Right cardiac atrium (tissue), 5 donors: Measurements from ENCODE around the gene SMIM32. TPM values are rescaled to one million over a fixed set of nuclear protein-coding genes. Genes with fewer than 3 reads are reported as not detected.

Experiments used
- ATAC-seq, 2 donors: fragments of 200-7000 bp; cut with Tn5 transposase; one replicate each; pipeline versions ENCODE4 v1.8.0 to v1.9.1; 2020; ENCODE audit warnings: moderate library complexity in 2 of 2, mild to moderate bottlenecking in 1 of 2
- DNase-seq, 3 donors: peaks; one replicate each; pipeline ENCODE4 v3.0.0-alpha.2; 2020
- H3K27ac ChIP-seq: one replicate; pipeline ENCODE4 v1.5.1; 2013; ENCODE audit warnings: mild to moderate bottlenecking, low read length, control low read depth, moderate library complexity
- H3K27me3 ChIP-seq: one replicate; pipeline ENCODE4 v1.6.1; 2013; ENCODE audit not compliant: control insufficient read depth, insufficient read depth
- H3K4me1 ChIP-seq: one replicate; pipeline ENCODE4 v1.6.1; 2013; ENCODE audit warnings: low read length; ENCODE audit not compliant: control insufficient read depth, insufficient read depth
- H3K4me3 ChIP-seq: one replicate; pipeline ENCODE4 v1.5.1; 2013; ENCODE audit warnings: low read length, control low read depth
- H3K9me3 ChIP-seq: one replicate; pipeline ENCODE4 v1.6.1; 2013; ENCODE audit warnings: low read length; ENCODE audit not compliant: control insufficient read depth
- WGBS: extraction: QIAGEN DNeasy Blood & Tissue Kit; methylation state at CpG from one replicate; pipeline ENCODE4 v1.1.7; 2013; 5-methylcytosine and 5-hydroxymethylcytosine counted together
- intact Hi-C, 4 donors: fragments of 100-400 bp; cut with DNase I; formaldehyde crosslinking; loops; one replicate each; pipeline versions ENCODE4 v1.11.0 to v1.14.0; 2022 to 2023
- polyA plus RNA-seq: library from polyadenylated mRNA; stranded (reverse); fragments of 200-250 nt; gene quantifications from one replicate; pipeline ENCODE4 v1.2.3, GENCODE V29; 2013
- total RNA-seq, 4 donors: library from RNA; stranded (reverse); fragmentation: NEBNext Ultra II Directional; extraction: Animal tissue kit (Norgen Biotek cat#: 25700); gene quantifications; one replicate each; pipeline ENCODE4 v1.2.1, GENCODE V29; 2021
- donor health status: healthy with polysubstance abuse.
- donor health status: DM: no; HTN: yes; CAD: no.
- donor health status: DM: no; HTN: no; CAD: no.
- donor health status: DM: no; HTN: yes; CAD: no; lungs with severe emphysema.
- donor health status: DM: yes; HTN: yes; CAD: no.

SMIM32 gene
- total and polyA plus RNA-seq, 5 donors: not detected

DNA sequence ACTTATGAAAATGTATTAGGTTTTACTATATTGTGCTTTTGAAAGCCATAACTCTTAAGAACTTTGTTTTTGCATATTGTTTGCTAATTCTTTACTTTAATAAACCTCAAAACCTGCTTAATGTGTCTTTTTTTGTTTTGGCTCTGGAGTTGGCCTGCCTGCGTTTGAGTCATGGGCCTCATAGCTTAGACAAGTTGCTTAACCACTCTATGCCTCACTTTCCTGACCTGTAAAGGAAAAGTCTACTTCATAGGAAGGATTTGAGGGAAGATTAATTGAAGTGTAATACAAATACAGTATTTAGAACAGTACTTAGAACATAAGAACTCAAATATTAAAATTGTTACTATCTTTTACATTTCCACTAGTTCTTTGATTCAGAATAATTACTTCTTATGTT is 10.3 kb downstream of the SMIM32 start:
- Histone ChIP-seq H3K4me1 (no peaks in the 10 kb centered on the region), H3K4me3 (no peak overlapping the region), H3K9me3 (no peaks in the 10 kb centered on the region), H3K27me3 (no peaks in the 10 kb centered on the region), H3K27ac (no peak overlapping the region)
- no peak for ATAC-seq
- intact Hi-C loops: no loop called here
- DNase-seq: no peak
- 85% methylated on average over 1 of the region's 1 CpG for WGBS

DNA sequence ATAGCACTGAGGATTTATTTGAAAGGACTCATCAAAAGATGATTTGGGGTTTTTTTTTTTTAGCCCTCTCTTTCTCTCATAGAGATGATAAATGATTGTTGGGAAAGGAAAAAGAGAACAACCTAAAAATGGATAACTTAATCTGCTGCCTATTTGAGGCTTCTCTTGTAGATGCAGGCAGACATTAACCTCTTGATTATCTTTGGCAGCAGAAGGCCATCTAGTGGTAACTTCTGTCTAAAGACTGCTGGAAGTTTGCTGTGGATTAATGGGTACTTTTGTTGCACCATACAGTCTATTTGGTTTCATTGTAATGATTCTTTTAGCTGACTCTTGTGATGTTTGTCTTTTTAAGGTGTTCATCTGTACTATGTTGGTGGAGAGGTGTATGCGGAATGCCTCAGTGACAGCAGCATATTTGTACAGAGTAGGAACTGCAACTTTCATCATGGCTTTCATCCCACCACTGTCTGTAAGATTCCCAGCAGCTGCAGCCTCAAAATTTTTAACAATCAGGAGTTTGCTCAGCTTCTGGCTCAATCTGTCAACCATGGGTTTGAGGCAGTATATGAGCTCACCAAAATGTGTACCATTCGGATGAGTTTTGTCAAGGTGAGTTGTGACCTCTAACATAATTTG is 18.8 kb downstream of the SMIM32 start:
- 95% methylated on average over 2 of the region's 2 CpGs for WGBS
- Histone ChIP-seq H3K4me1 (no peaks in the 10 kb centered on the region), H3K4me3 (no peak overlapping the region), H3K27ac (no peak overlapping the region), H3K27me3 (no peaks in the 10 kb centered on the region), H3K9me3 (no peaks in the 10 kb centered on the region)
- intact Hi-C loops: loop anchor here in 2 of 4 donors (5.0 to 10.0 kb wide), 4 partner anchors 89 to 232 kb away; no protein-coding TSS in a partner anchor
- ATAC-seq: peak in 1 of 2 donors; percentile 62
- no peak for DNase-seq

DNA sequence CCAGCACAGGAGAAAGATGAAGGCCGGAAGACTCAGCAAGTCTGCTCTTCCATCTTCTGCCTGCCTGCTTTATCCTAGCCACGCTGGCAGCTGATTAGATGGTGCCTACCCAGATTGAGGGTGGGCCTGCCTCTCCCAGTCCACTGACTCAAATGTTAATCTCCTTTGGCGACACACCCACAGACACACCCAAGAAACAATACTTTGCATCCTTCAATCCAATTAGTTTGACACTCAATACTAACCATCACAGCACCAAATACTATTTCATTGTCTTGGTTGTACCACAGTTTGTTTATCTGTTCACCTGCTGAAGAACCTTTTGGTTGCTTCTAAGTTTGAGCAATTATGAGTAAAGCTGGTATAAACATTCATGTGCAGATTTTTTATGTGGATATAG is 23.7 kb downstream of the SMIM32 start:
- no peaks in the 10 kb centered on the region for H3K27me3 ChIP-seq
- H3K4me3 ChIP-seq: no peak overlapping the region
- WGBS: 97% methylated on average over 3 of the region's 3 CpGs
- no peak for DNase-seq
- intact Hi-C loops: no loop called here
- no peaks in the 10 kb centered on the region for H3K9me3 ChIP-seq
- no peak overlapping the region for H3K27ac ChIP-seq
- H3K4me1 ChIP-seq: no peaks in the 10 kb centered on the region
- no peak for ATAC-seq

DNA sequence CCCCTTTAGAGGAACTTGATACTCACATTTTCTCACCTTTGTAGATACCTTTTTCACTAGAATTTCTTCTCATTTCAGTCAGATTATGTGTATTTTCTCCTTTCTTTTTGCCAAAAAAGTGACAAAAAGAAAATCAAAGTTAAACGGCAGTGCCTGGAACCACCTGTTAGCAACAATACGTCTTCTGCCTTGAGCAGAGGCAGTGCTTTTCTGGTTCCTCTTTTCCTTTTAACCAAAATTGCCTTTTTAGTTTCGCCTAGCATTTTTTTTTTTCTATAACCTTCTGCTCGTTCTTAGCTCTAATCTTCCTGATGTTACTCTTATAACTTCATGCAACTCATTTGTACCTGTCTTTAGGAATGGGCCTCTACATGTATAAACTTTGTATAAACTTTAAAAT is 26.1 kb downstream of the SMIM32 start:
- ATAC-seq: no peak
- DNase-seq: no peak
- WGBS: 79% methylated on average over 4 of the region's 4 CpGs
- intact Hi-C loops: no loop called here
- Histone ChIP-seq H3K27me3 (no peaks in the 10 kb centered on the region), H3K4me1 (no peaks in the 10 kb centered on the region), H3K9me3 (no peaks in the 10 kb centered on the region), H3K4me3 (no peak overlapping the region), H3K27ac (no peak overlapping the region)

DNA sequence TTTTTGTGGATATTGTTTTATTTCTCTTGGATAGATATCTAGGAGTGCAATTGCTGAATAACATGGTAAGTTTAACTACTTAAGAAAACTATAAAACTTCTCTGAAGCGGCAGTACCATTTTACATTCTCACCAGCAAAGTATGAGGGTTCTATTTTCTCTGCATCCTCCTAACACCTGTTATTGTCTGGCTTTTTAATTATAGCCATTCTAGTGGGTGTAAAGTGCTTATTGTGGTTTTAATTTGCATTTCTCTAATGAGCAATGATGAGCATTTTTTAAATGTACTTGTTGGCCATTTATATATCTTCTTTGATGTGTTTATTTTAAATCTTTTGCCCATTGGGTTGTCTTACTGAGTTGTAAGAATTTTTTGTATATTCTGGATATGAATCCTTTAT is 28.7 kb downstream of the SMIM32 start:
- H3K9me3 ChIP-seq: no peaks in the 10 kb centered on the region
- peaks cover 1% of the 10 kb centered on the region for H3K4me1 ChIP-seq
- intact Hi-C loops: no loop called here
- DNase-seq (no peak), ATAC-seq (no peak)
- no peaks in the 10 kb centered on the region for H3K27me3 ChIP-seq
- H3K4me3 ChIP-seq: no peak overlapping the region
- H3K27ac ChIP-seq: no peak overlapping the region
- WGBS: 96% methylated on average over 1 of the region's 1 CpG

DNA sequence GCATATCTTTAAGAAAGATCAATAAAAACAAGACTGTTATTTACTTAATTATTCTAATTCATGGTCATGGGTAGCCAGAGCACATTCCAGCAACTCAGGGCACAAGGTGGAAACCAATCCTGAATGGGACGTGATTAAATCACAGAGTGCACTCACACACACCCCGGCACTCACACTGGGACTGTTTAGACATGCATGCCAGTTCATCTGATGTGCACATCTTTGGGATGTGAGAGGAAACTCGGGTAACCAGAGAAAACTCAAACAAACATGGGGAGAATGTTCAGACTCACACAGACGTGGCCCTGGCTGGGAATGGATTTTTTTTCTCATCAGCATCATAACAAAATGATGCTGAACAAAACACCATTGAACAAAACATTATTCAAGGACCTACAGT is 31.0 kb downstream of the SMIM32 start:
- WGBS: 59% methylated on average over 4 of the region's 4 CpGs
- Histone ChIP-seq H3K9me3 (no peaks in the 10 kb centered on the region), H3K27me3 (no peaks in the 10 kb centered on the region), H3K4me3 (no peak overlapping the region), H3K27ac (no peak overlapping the region), H3K4me1 (peaks cover 4% of the 10 kb centered on the region)
- intact Hi-C loops: no loop called here
- DNase-seq (no peak), ATAC-seq (no peak)

DNA sequence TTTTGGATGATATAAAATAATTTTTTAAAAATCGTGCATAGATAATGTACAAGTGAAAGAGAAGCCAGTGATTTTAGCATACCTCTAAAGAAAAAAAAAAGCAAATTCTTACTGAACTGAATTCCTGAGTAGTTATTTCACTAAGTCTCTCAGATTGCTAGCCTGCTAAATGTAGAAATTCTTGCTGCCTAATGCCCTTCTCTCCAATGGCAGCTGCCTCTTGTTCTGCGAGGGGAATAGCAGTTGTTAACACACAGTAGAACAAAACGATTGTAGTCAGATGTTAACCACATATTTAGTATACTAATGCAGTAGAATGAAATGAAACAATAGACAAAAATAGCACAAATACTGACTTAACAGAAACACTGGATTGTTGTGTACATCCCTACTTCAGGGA is 33.5 kb downstream of the SMIM32 start:
- Histone ChIP-seq H3K4me1 (peaks cover 6% of the 10 kb centered on the region), H3K27me3 (no peaks in the 10 kb centered on the region), H3K4me3 (no peak overlapping the region), H3K27ac (no peak overlapping the region), H3K9me3 (no peaks in the 10 kb centered on the region)
- 44% methylated on average over 3 of the region's 3 CpGs for WGBS
- intact Hi-C loops: no loop called here
- ATAC-seq: no peak
- DNase-seq: no peak

DNA sequence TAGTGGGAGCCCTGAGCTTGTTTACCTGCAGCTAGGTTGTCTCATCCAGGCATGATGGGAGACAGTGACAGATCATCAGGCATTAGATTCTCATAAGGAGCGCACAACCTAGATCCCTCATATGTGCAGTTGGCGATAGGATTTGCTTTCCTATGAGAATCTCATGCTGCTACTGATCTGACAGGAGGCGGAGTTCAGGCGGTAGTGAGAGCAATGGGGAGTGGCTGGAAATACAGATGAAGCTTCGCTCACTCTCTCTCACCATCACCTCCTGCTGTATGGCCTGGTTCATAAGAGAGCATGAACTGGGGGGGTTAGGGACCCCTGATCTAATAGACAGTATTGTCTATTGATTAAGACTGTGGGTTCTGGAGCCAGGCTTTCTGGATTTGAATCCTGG is 35.4 kb downstream of the SMIM32 start:
- DNase-seq (no peak), ATAC-seq (no peak)
- Histone ChIP-seq H3K9me3 (no peaks in the 10 kb centered on the region), H3K4me3 (no peak overlapping the region), H3K27me3 (no peaks in the 10 kb centered on the region), H3K4me1 (peaks cover 6% of the 10 kb centered on the region), H3K27ac (no peak overlapping the region)
- intact Hi-C loops: no loop called here
- 97% methylated on average over 5 of the region's 5 CpGs for WGBS

DNA sequence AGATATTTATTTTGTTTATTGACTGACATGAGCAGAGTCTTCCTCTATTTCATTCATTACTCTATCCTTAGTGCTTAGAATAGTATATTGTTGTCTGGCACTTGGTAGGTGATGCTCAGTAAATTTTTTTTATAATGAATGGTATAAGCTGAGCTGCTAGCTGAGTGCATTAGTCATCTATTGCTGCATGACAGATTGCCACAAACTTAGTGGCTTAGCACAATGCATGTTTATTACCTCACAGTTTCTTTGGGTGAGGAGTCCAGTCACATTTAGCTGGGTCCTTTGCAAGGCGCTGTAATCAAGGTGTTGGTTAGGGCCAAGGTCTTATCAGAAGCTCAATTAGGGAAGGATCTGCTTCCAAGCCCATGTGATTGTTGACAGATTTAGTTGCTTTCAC is 37.2 kb downstream of the SMIM32 start:
- Histone ChIP-seq H3K27ac (no peak overlapping the region), H3K27me3 (no peaks in the 10 kb centered on the region), H3K9me3 (no peaks in the 10 kb centered on the region), H3K4me3 (no peak overlapping the region), H3K4me1 (peaks cover 6% of the 10 kb centered on the region)
- 89% methylated on average over 1 of the region's 1 CpG for WGBS
- DNase-seq: no peak
- intact Hi-C loops: no loop called here
- ATAC-seq: no peak

DNA sequence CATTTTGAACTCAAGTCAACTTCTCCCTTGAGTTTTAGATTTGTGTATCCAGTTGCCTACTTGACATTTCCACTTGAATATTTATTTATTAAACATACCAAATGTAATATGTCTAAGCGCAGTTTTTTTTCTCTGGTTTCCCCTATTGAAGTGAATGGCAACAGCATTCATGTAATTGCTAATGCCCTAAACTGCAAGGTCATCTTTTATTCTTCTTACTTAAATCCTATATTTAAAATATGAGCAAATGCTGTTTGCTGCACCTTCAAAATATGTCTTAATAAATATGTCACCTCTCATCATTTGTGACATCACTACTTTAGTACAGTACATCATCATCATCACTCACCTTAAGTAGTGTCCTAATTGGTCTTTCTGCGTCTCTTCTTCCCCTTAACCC is 37.9 kb downstream of the SMIM32 start:
- Histone ChIP-seq H3K27ac (no peak overlapping the region), H3K4me1 (peaks cover 5% of the 10 kb centered on the region), H3K4me3 (no peak overlapping the region), H3K27me3 (no peaks in the 10 kb centered on the region), H3K9me3 (no peaks in the 10 kb centered on the region)
- WGBS: 95% methylated on average over 2 of the region's 2 CpGs
- DNase-seq: no peak
- intact Hi-C loops: no loop called here
- ATAC-seq: no peak

DNA sequence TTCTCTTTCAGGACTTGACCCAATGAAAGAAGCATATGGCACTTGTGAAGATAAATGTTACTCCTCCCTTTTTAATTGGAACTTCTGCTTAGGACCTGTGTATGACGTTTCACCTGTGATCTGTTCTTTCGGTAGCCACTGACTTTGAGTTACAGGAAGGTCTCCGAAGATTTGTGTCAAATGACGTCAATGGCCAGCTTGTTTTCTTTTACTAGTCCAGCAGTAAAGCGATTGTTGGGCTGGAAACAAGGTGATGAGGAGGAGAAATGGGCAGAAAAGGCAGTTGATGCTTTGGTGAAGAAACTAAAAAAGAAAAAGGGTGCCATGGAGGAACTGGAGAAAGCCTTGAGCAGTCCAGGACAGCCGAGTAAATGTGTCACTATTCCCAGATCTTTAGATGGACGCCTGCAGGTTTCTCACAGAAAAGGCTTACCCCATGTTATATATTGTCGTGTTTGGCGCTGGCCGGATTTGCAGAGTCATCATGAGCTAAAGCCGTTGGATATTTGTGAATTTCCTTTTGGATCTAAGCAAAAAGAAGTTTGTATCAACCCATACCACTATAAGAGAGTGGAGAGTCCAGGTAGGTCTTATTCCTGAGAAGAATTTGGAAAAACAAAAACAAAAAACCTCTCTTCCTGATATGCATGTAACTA is 39.3 kb downstream of the SMIM32 start:
- Histone ChIP-seq H3K4me3 (no peak overlapping the region), H3K27me3 (no peaks in the 10 kb centered on the region), H3K27ac (no peak overlapping the region), H3K9me3 (no peaks in the 10 kb centered on the region), H3K4me1 (peaks cover 5% of the 10 kb centered on the region)
- intact Hi-C loops: no loop called here
- no peak for DNase-seq
- no peak for ATAC-seq
- WGBS: 95% methylated on average over 11 of the region's 11 CpGs

DNA sequence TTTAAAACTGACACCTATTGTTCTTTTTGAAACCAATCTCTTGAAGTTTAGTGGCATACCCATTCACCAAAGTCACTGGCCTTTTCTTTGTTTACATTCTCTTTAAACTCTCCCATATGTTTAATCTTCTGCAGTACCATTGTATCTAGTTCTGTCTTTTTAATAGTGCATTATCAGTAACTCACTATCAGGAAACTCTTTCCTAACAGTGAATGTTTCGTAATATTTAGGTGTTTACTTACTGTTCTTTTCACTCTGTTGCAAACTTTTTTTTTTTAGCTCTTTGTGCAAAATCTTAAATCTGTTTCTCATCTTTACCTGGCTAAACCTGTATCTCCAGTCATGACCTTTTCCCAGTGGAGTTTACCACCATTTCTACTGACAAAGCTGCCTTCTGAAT is 43.1 kb downstream of the SMIM32 start:
- H3K4me1 ChIP-seq: peaks cover 1% of the 10 kb centered on the region
- H3K27ac ChIP-seq: no peak overlapping the region
- no peak overlapping the region for H3K4me3 ChIP-seq
- DNase-seq (no peak), ATAC-seq (no peak)
- H3K9me3 ChIP-seq: no peaks in the 10 kb centered on the region
- no peaks in the 10 kb centered on the region for H3K27me3 ChIP-seq
- WGBS: 38% methylated on average over 1 of the region's 1 CpG
- intact Hi-C loops: no loop called here
